Upper lobe of right lung (tissue), 1 donor: Measurements from ENCODE around the gene GEMIN2. TPM values are rescaled to one million over a fixed set of nuclear protein-coding genes. Genes with fewer than 3 reads are reported as not detected.
"Not testable (repeated sequence)": the region's sequence is repeated elsewhere in the genome, so short reads cannot be mapped to it uniquely, and the experiment has no call there.

ENCODE experiments used
- ATAC-seq: fragments of 200-7000 bp; cut with Tn5 transposase; one replicate; pipeline ENCODE4 v1.9.1; 2020; ENCODE audit warnings: mild to moderate bottlenecking, moderate library complexity
- DNase-seq: peaks from one replicate; pipeline ENCODE4 v3.0.0-alpha.2; 2020
- H3K27ac ChIP-seq: fragments of 200-600 bp; one replicate; pipeline ENCODE4 v1.8.0; 2022
- H3K27me3 ChIP-seq: fragments of 200-600 bp; one replicate; pipeline ENCODE4 v1.8.0; 2022; ENCODE audit warnings: mild to moderate bottlenecking
- H3K36me3 ChIP-seq: fragments of 200-600 bp; one replicate; pipeline ENCODE4 v1.8.0; 2022
- H3K4me1 ChIP-seq: fragments of 200-600 bp; one replicate; pipeline ENCODE4 v1.8.0; 2022
- H3K4me3 ChIP-seq: fragments of 200-600 bp; one replicate; pipeline ENCODE4 v1.8.0; 2022; ENCODE audit warnings: mild to moderate bottlenecking
- H3K9me3 ChIP-seq: fragments of 200-600 bp; one replicate; pipeline ENCODE4 v1.8.0; 2022
- intact Hi-C: fragments of 100-400 bp; cut with DNase I; formaldehyde crosslinking; loops from one replicate; pipeline ENCODE4 v1.11.0; 2022
- total RNA-seq: library from RNA; stranded (reverse); fragmentation: NEBNext Ultra II Directional; extraction: Animal tissue kit (Norgen Biotek cat#: 25700); gene quantifications from one replicate; pipeline ENCODE4 v1.2.1, GENCODE V29; 2021
- TF ChIP-seq, protein P1 (sequence below): fragments of 200-600 bp; IDR thresholded peaks from one replicate; pipeline ENCODE4 v1.8.0; 2022; ENCODE audit warnings: antibody characterized with exemption
- donor health status: DM: no; HTN: yes; CAD: no; lungs with severe emphysema.

GEMIN2 gene
- total RNA-seq, 1 donor from 2014 or later, result 8.5 TPM

DNA sequence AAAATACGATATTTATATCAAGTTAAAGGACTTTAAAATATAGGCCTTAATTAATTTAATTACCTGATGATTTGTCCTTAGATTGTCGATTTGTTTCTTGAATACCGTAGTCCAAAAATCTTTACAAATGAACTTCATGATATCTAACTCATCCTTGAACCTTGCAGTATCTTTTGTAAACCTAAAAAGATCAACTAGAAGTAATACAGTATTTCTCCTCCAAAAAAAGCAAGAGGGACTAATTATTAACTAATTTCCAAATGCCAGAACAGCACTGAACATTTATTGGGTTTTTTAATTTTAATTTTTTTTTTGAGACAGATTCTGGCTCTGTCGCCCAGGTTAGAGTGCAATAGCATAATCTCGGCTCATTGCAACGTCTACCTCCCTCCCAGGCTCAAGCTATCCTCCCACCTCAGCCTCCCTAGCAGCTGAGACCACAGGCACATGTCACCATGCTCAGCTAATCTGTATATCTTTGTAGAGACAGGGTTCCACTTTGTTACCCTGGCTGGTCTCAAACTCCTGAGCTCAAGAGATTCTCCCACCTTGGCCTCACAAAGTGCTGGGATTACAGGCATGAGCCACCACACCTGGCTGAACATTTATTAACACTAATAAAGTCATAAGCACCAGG is 44.2 kb downstream of the GEMIN2 start:
- no peak overlapping the region for H3K27ac ChIP-seq
- no peaks in the 10 kb centered on the region for H3K9me3 ChIP-seq
- intact Hi-C loops, result no loop called here
- H3K4me3 ChIP-seq, result no peak overlapping the region
- ATAC-seq, result no peak
- H3K4me1 ChIP-seq, result no peaks in the 10 kb centered on the region
- no peak for DNase-seq
- H3K27me3 ChIP-seq, result no peaks in the 10 kb centered on the region
- TF ChIP-seq, protein P1, sequence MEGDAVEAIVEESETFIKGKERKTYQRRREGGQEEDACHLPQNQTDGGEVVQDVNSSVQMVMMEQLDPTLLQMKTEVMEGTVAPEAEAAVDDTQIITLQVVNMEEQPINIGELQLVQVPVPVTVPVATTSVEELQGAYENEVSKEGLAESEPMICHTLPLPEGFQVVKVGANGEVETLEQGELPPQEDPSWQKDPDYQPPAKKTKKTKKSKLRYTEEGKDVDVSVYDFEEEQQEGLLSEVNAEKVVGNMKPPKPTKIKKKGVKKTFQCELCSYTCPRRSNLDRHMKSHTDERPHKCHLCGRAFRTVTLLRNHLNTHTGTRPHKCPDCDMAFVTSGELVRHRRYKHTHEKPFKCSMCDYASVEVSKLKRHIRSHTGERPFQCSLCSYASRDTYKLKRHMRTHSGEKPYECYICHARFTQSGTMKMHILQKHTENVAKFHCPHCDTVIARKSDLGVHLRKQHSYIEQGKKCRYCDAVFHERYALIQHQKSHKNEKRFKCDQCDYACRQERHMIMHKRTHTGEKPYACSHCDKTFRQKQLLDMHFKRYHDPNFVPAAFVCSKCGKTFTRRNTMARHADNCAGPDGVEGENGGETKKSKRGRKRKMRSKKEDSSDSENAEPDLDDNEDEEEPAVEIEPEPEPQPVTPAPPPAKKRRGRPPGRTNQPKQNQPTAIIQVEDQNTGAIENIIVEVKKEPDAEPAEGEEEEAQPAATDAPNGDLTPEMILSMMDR, result no peak
- H3K36me3 ChIP-seq, result peaks cover 67% of the 10 kb centered on the region

DNA sequence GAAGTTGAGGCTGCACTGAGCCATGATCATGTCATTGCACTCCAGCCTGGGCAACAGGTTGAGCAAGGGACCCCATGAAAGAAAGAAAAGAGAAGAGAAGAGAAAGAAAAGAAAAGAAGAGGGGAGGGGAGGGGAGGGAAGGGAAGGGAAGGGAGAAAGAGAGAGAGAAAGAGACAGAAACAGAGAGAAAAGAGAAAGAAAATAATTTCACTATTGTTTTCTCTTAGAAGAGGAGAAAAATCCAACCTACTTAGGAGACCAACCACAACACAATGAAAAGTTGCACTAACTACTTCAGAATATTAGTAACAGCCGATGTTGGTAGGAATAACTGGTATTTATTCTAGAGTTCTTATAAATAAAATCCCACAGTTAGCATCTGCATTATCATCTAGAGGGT is 46.4 kb downstream of the GEMIN2 start:
- intact Hi-C loops, result no loop called here
- H3K27ac ChIP-seq, result no peak overlapping the region

GRCh38 chr14:39167797-39168320 is 53.7 kb downstream of the GEMIN2 start:
- H3K27ac ChIP-seq, DNase-seq, H3K9me3 ChIP-seq, intact Hi-C loops, ATAC-seq, H3K27me3 ChIP-seq, H3K4me3 ChIP-seq: not testable (repeated sequence)
- Histone ChIP-seq H3K36me3 (peaks cover 17% of the 10 kb centered on the region), H3K4me1 (peaks cover 26% of the 10 kb centered on the region)

More for the DNA sequence above, 46.4 kb downstream of the GEMIN2 start:
- no peaks in the 10 kb centered on the region for H3K4me1 ChIP-seq
- TF ChIP-seq, protein P1, result no peak
- no peaks in the 10 kb centered on the region for H3K27me3 ChIP-seq
- H3K4me3 ChIP-seq, result no peak overlapping the region
- DNase-seq, result no peak
- no peak for ATAC-seq
- no peaks in the 10 kb centered on the region for H3K9me3 ChIP-seq
- peaks cover 63% of the 10 kb centered on the region for H3K36me3 ChIP-seq

DNA sequence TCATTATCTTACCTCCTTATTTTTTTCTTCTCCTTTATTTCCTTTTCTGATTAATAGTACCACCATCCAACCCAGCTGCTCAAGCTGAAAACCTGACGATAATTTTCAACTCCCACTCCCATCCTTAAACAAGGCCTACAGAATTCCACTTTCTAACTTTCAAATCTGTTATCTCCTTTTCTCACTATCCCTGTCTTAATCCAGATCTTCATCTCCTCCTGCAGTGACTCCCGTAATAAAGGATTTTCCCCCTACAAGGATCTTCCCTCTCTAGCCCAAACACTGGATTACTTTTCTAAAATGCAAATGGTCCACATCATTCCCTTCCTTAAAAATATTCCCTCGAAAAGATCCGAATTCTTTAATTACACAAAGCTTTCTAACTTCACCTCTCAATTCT is 54.5 kb downstream of the GEMIN2 start:
- no peak for ATAC-seq
- Histone ChIP-seq H3K4me1 (peaks cover 26% of the 10 kb centered on the region), H3K27ac (peak overlapping the region; percentile 97), H3K36me3 (peaks cover 16% of the 10 kb centered on the region), H3K9me3 (no peaks in the 10 kb centered on the region), H3K4me3 (peak overlapping the region; percentile 80), H3K27me3 (no peaks in the 10 kb centered on the region)
- intact Hi-C loops, result no loop called here
- no peak for DNase-seq
- TF ChIP-seq, protein P1, result no peak

GRCh38 chr14:39169541-39169900 is 55.4 kb downstream of the GEMIN2 start:
- peak overlapping the region; percentile 80 for H3K4me3 ChIP-seq
- H3K9me3 ChIP-seq, result no peaks in the 10 kb centered on the region
- DNase-seq (no peak), ATAC-seq (peak; percentile 76)
- TF ChIP-seq, protein P1, result no peak
- intact Hi-C loops, result no loop called here
- H3K27me3 ChIP-seq, result no peaks in the 10 kb centered on the region
- peaks cover 7% of the 10 kb centered on the region for H3K36me3 ChIP-seq
- H3K4me1 ChIP-seq, result peaks cover 26% of the 10 kb centered on the region
- H3K27ac ChIP-seq, result peak overlapping the region; percentile 97

- ATAC-seq, result no peak
- H3K36me3 ChIP-seq, result peaks cover 20% of the 10 kb centered on the region
- TF ChIP-seq, protein P1, result no peak
- peaks cover 28% of the 10 kb centered on the region for H3K4me1 ChIP-seq
- no peaks in the 10 kb centered on the region for H3K27me3 ChIP-seq
- no peak overlapping the region for H3K4me3 ChIP-seq
- intact Hi-C loops, result no loop called here
- no peak for DNase-seq
- no peaks in the 10 kb centered on the region for H3K9me3 ChIP-seq
- no peak overlapping the region for H3K27ac ChIP-seq
Observed at GRCh38 chr14:39173198-39173597, 59.1 kb downstream of the GEMIN2 start.
